ENCODE results near the gene TLE1.

The TLE1 gene

DNA sequence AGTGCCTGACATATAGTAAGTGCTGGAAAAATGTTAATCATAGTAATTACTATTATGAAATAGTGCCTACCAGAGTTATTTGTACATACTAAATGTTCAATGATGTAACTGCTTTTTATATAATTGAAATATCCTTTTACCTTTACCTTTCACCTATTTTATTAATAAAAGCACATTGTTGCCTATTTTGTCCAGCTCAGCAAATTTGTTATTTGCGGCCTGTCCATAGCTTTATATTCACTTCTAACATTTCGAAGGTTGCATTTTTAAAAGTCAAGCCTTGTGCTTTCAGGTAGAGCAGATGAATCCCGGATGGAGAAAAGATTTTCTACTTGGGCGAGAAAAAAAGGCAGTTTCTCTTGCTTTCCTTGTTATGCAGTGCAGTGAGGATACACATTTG is 119.3 kb downstream of the TLE1 start:
- no peak for DNase-seq

- no peak for DNase-seq
Observed at GRCh38 chr9:81566074-81566698, 123.2 kb downstream of the TLE1 start.

- DNase-seq: no peak
Observed at GRCh38 chr9:81565609-81566008, 123.7 kb downstream of the TLE1 start.

GRCh38 chr9:81565144-81565543 is 124.2 kb downstream of the TLE1 start:
- DNase-seq: no peak

DNA sequence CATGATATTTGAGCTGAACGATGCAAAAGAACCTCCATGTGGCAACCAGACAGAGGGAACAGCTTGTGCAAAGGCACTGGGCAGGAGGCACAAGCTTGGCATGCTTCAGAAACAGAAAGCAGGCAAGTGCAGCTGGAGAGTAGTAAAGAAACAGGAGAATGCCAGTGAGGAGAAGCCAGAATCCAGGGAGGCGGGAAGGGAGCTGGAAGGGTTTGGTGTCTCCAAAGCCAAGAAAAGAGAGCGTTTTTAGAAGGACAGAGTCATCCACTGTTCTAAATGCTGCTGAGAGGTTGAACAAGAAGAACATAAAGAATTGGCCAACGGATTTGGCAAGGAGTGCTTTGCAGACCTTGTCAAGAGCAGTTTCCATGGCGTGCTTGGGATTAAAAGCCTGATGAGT is 124.7 kb downstream of the TLE1 start:
- DNase-seq: no peak

DNA sequence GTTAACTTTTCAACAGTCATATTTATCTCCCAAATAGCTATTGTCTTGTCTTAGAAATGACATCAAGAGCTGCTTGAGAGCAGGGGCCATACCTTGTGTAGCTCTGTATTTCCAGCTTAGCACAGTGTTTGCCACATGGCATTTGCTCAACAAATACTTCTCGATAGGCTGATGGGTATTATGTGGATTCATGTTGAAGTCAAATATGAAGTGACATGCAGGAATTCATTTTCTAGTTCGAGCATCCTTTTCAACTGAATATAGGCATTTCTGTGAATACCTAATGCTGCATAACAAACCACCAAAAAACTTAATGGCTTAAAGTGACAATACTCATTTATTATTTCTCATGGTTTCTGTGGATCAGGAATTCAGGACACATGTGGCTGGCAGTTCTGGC is 125.6 kb downstream of the TLE1 start:
- no peak for DNase-seq

DNA sequence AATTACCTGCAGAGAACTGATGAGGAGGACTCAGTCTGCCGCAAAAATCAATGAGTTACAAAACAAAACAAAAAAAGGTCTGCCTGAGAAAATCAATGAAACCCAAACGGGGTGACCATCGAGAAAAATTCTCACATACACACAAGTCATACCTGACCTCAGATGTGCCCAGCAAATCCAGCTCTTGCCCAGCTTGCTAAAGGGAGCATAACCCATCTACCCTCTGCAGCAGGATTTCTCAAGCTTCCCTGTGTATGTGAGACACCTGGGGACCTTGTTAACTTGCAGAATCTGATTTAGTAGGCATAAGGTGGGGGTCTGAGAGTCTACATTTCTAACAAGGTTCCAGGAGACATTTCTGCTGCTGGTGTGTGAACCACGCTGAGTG is 126.3 kb downstream of the TLE1 start:
- DNase-seq: no peak

- DNase-seq: no peak
Observed at GRCh38 chr9:81562231-81563019, 126.9 kb downstream of the TLE1 start.

- DNase-seq: no peak
Observed at GRCh38 chr9:81560851-81561732, 128.3 kb downstream of the TLE1 start.

- no peak for DNase-seq
Observed at GRCh38 chr9:81559709-81560108, 129.6 kb downstream of the TLE1 start.

GRCh38 chr9:81559197-81559596 is 130.2 kb downstream of the TLE1 start:
- no peak for DNase-seq

DNA sequence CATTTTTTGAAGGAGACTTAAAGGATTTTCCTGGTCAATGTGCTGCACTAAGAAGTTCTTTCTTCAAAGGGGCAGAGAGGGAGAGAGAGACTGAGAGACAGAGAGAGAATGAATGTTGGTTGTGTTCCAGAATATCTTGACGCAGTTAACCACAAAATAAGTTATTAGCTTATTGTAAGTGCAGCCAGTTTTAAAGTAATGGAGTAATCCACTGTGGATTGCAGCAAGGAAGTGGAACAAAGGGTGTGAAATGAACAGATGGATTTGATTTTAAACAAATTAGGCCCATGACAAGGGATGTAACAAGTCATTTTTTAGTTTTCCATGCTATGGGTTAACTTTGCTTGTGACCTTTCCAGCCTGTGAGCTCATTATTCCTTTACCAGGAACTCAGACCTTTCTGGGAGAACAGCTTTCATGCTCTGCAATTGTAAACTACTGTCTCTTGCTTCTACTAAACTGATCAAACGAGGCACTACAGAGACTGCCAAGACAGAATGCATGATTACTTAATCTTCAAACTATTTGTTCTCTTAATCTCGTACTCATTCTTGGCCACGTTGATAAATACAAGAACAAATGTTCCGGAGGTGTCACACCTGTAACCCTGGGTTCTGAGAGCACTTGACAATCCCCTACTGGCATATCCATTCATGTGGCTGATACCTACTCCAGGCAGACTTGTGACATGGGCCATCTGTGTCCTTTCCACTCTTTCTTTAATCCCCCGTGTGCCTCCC is 131.1 kb downstream of the TLE1 start:
- DNase-seq: no peak

DNA sequence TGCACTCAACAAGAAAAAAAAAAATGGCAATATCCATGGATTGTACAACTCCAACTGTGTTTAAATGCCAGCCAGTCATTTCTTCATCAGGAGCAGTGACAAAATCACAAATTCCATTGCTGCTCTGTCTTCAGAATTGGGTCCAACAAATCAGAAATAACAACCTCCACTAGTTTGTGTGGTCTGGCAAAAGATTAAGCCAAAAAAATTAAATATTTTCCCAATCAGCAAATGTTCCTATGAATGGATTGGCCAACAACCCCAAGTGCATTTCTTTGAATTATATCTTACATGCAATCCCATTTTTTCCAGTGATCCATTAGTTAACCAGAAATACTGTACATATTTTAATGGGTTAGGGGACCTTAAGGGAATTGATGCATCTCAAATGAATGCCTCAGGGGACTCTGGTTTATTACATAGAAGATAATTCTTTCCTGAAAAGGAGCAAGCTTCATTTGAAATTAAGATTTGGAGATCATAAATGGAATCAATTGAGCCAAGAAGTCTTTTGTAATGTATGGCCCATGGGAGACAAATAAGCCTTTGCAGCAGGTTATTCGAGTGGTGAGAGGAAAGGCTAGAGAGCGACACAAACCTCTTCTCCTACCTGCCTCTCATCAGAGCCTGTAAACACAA is 131.8 kb downstream of the TLE1 start:
- no peak for DNase-seq

GRCh38 chr9:81556923-81557322 is 132.4 kb downstream of the TLE1 start:
- DNase-seq: no peak

GRCh38 chr9:81552581-81552991 is 136.8 kb downstream of the TLE1 start:
- no peak for DNase-seq

GRCh38 chr9:81550207-81550583 is 139.2 kb downstream of the TLE1 start:
- DNase-seq: no peak

- DNase-seq: no peak
Observed at GRCh38 chr9:81549500-81550206, 139.7 kb downstream of the TLE1 start.

- no peak for DNase-seq
Observed at GRCh38 chr9:81548911-81549310, 140.4 kb downstream of the TLE1 start.

- no peak for DNase-seq
Observed at GRCh38 chr9:81546489-81546888, 142.9 kb downstream of the TLE1 start.

DNA sequence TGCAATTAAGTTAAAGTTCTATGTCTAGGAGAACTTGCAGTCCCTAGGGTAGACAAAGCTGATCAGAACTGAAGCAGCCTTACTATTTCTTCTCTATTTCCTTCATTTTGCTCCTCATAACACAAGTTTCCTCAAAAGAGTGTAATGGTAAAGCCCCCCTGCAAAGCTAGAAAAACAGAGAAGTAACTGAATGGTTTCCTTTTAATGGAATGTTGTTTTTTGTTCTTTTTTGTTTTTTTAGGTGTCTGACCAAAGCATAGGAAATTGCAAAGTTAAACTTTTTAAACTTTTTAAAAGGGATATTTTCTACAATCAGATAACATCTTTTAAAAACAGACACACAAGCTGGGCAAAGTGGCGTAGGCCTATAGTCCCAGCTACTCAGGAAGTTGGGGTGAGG is 145.7 kb downstream of the TLE1 start:
- no peak for DNase-seq

DNA sequence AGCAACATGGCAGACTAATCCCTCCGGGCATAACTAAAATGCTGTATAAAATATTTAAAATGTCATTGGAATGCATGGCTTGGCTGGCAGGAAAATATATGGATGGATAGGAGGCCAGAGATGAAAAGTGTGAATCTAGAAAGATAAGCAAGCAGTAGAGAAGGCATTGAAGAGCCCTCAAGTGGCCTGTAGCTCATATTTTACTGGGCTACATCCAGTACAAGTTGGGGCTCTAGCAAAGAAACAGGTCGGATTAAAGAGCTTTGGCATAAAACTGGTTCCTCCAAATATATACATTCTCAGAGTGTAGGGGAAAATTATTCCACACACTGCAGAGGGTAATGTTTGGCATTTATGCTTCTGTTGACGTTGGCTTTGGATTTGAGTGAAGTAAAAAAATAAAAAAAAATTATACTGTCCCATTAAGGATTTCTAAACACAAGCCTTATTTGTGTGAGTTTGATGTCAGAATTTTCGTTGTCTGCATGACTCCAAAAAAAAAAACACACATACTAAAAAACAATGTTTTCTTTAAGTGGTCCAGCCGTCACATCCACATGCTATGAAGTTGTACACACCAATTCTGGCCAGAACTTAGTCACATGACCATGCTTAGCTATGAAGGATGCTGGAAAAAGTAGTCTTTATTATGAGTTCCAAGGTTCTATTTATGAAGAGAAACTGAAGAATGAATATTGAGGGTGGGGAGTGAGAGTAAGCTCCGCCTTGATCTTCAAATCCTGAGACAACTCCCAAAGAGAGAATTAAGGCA is 147.0 kb downstream of the TLE1 start:
- no peak for DNase-seq
